ENCODE measurements around the gene PGAP2. TPM values are rescaled to one million over a fixed set of nuclear protein-coding genes. Genes with fewer than 3 reads are reported as not detected.

The PGAP2 gene
- total and polyA plus RNA-seq, 2 donors (not counting 1 experiment from before 2014, with no cell fraction given), result 20.5 to 47.1 TPM

GRCh38 chr11:3855808-3856491 lies 47.6 kb downstream of the PGAP2 start:
- peak overlapping the region; percentile 90 for H2AFZ ChIP-seq (ENCODE audit: insufficient read depth, low read depth, low read length, poor library complexity, severe bottlenecking)
- peaks cover 0 to 2% of the 10 kb centered on the region in 2 experiments for H3K36me3 ChIP-seq (replicated peaks in 1 of 2; ENCODE audit: control extremely low read depth in 1 of 2, control insufficient read depth in 1 of 2, extremely low read depth in 1 of 2, insufficient read depth in 2 of 2, low read length in 1 of 2)
- H3K79me2 ChIP-seq (ENCODE audit: control insufficient read depth, insufficient read depth, low read length), result peaks cover 70% of the 10 kb centered on the region
- Mint-ChIP-seq H3K4me1 (peaks cover 69% of the 10 kb centered on the region), H3K9me3 (ENCODE audit: insufficient read depth) (no peaks in the 10 kb centered on the region), H3K27me3 (no peaks in the 10 kb centered on the region), H3K27ac (peak overlapping the region; percentile 97), H3K4me3 (peak overlapping the region; percentile 98)
- peak overlapping the region; percentile 87 for H3K4me2 ChIP-seq (replicated peaks; ENCODE audit: low read depth, low read length, poor library complexity, severe bottlenecking)
- intact Hi-C loops (cut with micrococcal nuclease), result loop anchor here (1.0 to 5.0 kb wide), 3 partner anchors 24 to 479 kb away; partner anchors contain the start of gene ZNF195
- DNase-seq (peak; percentile 77), ATAC-seq (ENCODE audit: low read depth) (peak; percentile 4)
- TF ChIP-seq CTCF (IDR thresholded peaks at IDR 0.05), result no peak
- TF ChIP-seq EZH2 (IDR thresholded peaks at IDR 0.05; ENCODE audit: borderline replicate concordance, insufficient read depth, low read depth, low read length, poor library complexity, severe bottlenecking), result no peak
- H3K4me1 ChIP-seq (ENCODE audit: control insufficient read depth in 2 of 2, insufficient read depth in 2 of 2, low read length in 2 of 2), result peaks cover 68 to 71% of the 10 kb centered on the region in 2 donors
- CTCF ChIA-PET, result interaction anchor here (1.2 to 36.8 kb wide), 31 partner anchors 9 to 231 kb away, joined by 3 to 819 read pairs (median 14); partner anchors contain the start of genes PGAP2, RHOG and STIM1
- under 1% methylated on average over 40 of the region's 40 CpGs for WGBS (ENCODE audit: insufficient coverage)
- POLR2A ChIA-PET, result interaction anchor here (0.6 to 3.5 kb wide), 15 partner anchors 9 to 217 kb away, joined by 3 to 69 read pairs (median 13); partner anchors contain the start of gene RHOG
- no peaks in the 10 kb centered on the region for H3K9me3 ChIP-seq (ENCODE audit: control extremely low read depth in 1 of 3, control insufficient read depth in 2 of 3, insufficient read depth in 1 of 3, low read length in 2 of 3)
- H3K4me3 ChIP-seq (ENCODE audit: control extremely low read depth in 1 of 5, extremely low read depth in 1 of 5, insufficient read depth in 1 of 5, low read depth in 2 of 5, low read length in 4 of 5), result peak overlapping the region; percentile 78 to 93 (median 91)
- peak overlapping the region; percentile 70 to 99 for H3K27ac ChIP-seq (ENCODE audit: low read length in 2 of 2)
- no peaks in the 10 kb centered on the region for H3K27me3 ChIP-seq (replicated peaks in 1 of 4; ENCODE audit: control extremely low read depth in 1 of 4, control insufficient read depth in 3 of 4, insufficient read depth in 4 of 4, low read length in 3 of 4)
- H4K20me1 ChIP-seq (ENCODE audit: control insufficient read depth, insufficient read depth, low read length, poor library complexity, severe bottlenecking), result peaks cover 39% of the 10 kb centered on the region
- peak overlapping the region; percentile 89 for H3K9ac ChIP-seq (ENCODE audit: low read length)

Measured in B cell (primary cell).